Heart right ventricle (tissue), 16 donors: ENCODE measurements around the gene STK39. TPM values are rescaled to one million over a fixed set of nuclear protein-coding genes. Genes with fewer than 3 reads are reported as not detected.

Experiments
- ATAC-seq, 8 donors: fragments of 200-7000 bp; cut with Tn5 transposase; one replicate each; pipeline ENCODE4 v1.9.1; 2020; ENCODE audit warnings: mild to moderate bottlenecking in 8 of 8, moderate library complexity in 8 of 8, moderate number of reproducible peaks in 1 of 8
- DNase-seq, 2 donors: peaks; one replicate each; pipeline ENCODE4 v3.0.0-alpha.2; 2020
- H3K27ac ChIP-seq, 10 donors: fragments of 200-600 bp; sonication (generic) in 2 of 10; one replicate each; pipeline versions ENCODE4 v1.5.0 to v1.8.0; 2020 to 2022; ENCODE audit warnings: mild to moderate bottlenecking in 3 of 10
- H3K27me3 ChIP-seq, 7 donors: fragments of 200-600 bp; one replicate each; pipeline ENCODE4 v1.8.0; 2021 to 2022; ENCODE audit warnings: mild to moderate bottlenecking in 2 of 7
- H3K36me3 ChIP-seq, 9 donors: fragments of 200-600 bp; sonication (generic) in 1 of 9; one replicate each; pipeline versions ENCODE4 v1.5.0 to v1.8.0; 2020 to 2022; ENCODE audit warnings: mild to moderate bottlenecking in 2 of 9
- H3K4me1 ChIP-seq, 9 donors: fragments of 200-600 bp; sonication (generic) in 1 of 9; one replicate each; pipeline versions ENCODE4 v1.5.0 to v1.8.0; 2020 to 2022; ENCODE audit warnings: mild to moderate bottlenecking in 4 of 9
- H3K4me3 ChIP-seq, 10 donors: fragments of 200-600 bp; sonication (generic) in 2 of 10; one replicate each; pipeline versions ENCODE4 v1.5.0 to v1.8.0; 2020 to 2022; ENCODE audit warnings: mild to moderate bottlenecking in 7 of 10, moderate library complexity in 2 of 10
- H3K9me3 ChIP-seq, 11 donors: fragments of 200-600 bp in 10 of 11; sonication (generic) in 2 of 11; one replicate each; pipeline versions ENCODE4 v1.5.0 to v1.8.0; 2013 to 2022; ENCODE audit warnings: mild to moderate bottlenecking in 2 of 11, control low read depth in 1 of 11, moderate library complexity in 1 of 11
- WGBS, 2 donors: extraction: QIAGEN DNeasy Blood & Tissue Kit; methylation state at CpG; one replicate each; pipeline ENCODE4 v1.1.7; 2013; ENCODE audit warnings: inconsistent platforms in 1 of 2; 5-methylcytosine and 5-hydroxymethylcytosine counted together
- intact Hi-C, 10 donors: fragments of 100-400 bp; cut with DNase I; formaldehyde crosslinking; loops; one replicate each; pipeline versions ENCODE4 v1.11.1 to v1.14.2; 2022
- polyA plus RNA-seq, 2 donors: library from polyadenylated mRNA; stranded (reverse); fragments of 200-250 nt; gene quantifications; one replicate each; pipeline ENCODE4 v1.2.3, GENCODE V29; 2013
- total RNA-seq, 10 donors: library from RNA; stranded (reverse); fragmentation: NEBNext Ultra II Directional in 3 of 10; extraction: Animal tissue kit (Norgen Biotek cat#: 25700) in 3 of 10; gene quantifications; one replicate each; pipeline versions ENCODE4 v1.2.1 to v1.2.4, GENCODE V29; 2021 to 2023
- TF ChIP-seq, protein P1 (sequence below), 9 donors: fragments of 200-600 bp; sonication (generic) in 2 of 9; IDR thresholded peaks; one replicate each; pipeline versions ENCODE4 v1.5.0 to v1.8.0; 2021 to 2022; ENCODE audit warnings: antibody characterized with exemption in 9 of 9, mild to moderate bottlenecking in 5 of 9, moderate library complexity in 1 of 9
- donor health status: Arrhythmogenic right ventricular cardiomyopathy.
- donor health status: ischemic (EF 13 %, LVEDD 7.1; RV severe dilation, severe dysfunction).
- donor health status: healthy with polysubstance abuse.
- donor health status: DM: no; HTN: yes; CAD: no.
- donor health status: DM: no; HTN: no; CAD: no.
- donor health status: ischemic (EF 25% LVEDD 6.9; RV normal size, moderate dysfunction).
- donor health status: ischemic (EF 25% LVEDD 5.7; RV mildly dilated, moderate dysfunction).
- donor health status: healthy.
- donor health status: DM: yes; HTN: yes; CAD: no.
- donor health status: Ischemic cardiomyopathy.
- donor health status: ischemic (EF 35%, LVEDD 5.7; RV mildly dilated, moderate dysfunction).
- donor health status: nonischemic (EF 11% LVEDD 7.7; RV severe dilation, severe dysfunction).
- donor health status: DM: yes; HTN: yes; CAD: no.
- donor health status: PGD.
- donor health status: ischemic (EF 29% LVEDD 5.4; RV normal size, mild dysfunction).
- donor health status: nonischemic (EF 23%, LVEDD 6.1; RV moderate dilation, normal function).

The STK39 gene
- total and polyA plus RNA-seq, 12 donors, result 15.2 to 35.5 (median 19.6) TPM

DNA sequence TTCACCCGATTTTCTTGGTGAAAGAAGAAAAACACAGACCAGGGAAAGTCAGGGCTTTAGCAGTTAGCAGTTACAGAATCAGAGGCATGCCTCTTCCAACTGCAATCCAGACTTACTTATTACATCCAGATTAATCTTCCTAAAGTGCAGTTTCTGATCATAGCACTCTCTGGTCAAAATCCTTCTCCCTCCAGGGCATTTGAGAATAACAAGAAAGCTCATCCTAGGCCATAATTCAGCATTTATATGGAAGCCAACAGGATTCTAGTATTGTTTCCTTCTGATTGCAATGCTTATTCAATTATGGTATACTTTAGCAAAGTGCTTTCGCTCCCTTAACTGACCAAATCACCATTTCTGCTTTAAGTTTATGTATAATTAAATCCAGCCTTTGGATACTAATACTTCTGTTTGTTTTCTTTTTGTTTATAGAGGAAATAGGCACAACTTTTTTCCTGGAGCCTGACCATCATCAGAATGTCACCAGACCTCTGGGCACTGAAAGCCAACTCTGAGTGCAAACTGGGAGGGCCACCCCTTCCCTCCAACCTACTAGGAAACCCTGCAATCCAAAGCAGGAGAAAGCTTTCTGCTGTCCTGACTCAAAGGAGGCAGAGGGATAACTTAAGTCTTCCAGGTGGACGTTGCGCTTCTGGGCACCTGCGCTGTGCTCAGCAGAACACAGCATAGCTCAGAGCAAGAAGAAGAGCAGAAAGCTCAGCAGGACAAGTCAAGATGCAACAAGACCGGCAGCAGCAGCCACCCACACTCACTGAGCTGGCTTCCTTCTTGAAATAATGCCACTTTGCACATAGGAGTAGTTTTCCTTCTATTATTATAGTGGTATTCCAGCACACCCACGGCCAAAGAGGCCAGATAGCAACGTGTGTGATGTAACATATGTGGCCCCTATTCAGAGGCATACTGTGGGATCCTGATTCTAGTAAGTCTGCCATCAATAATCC, 99.3 kb downstream of the STK39 start:
- intact Hi-C loops, result loop anchor here in 2 of 10 donors (5.0 to 10.0 kb wide), 2 partner anchors 97 to 99 kb away; partner anchors contain the start of gene STK39 (in 2 of the 2)
- peaks cover 2 to 69% (median 58%) of the 10 kb centered on the region in 9 donors for H3K4me1 ChIP-seq
- DNase-seq (no peak), ATAC-seq (no peak)
- H3K36me3 ChIP-seq, result no peaks in the 10 kb centered on the region
- H3K4me3 ChIP-seq, result no peak overlapping the region
- no peaks in the 10 kb centered on the region for H3K9me3 ChIP-seq
- peak overlapping the region in 5 of 10 donors; percentile 9 to 70 (median 24) for H3K27ac ChIP-seq
- no peaks in the 10 kb centered on the region for H3K27me3 ChIP-seq
- TF ChIP-seq, protein P1, sequence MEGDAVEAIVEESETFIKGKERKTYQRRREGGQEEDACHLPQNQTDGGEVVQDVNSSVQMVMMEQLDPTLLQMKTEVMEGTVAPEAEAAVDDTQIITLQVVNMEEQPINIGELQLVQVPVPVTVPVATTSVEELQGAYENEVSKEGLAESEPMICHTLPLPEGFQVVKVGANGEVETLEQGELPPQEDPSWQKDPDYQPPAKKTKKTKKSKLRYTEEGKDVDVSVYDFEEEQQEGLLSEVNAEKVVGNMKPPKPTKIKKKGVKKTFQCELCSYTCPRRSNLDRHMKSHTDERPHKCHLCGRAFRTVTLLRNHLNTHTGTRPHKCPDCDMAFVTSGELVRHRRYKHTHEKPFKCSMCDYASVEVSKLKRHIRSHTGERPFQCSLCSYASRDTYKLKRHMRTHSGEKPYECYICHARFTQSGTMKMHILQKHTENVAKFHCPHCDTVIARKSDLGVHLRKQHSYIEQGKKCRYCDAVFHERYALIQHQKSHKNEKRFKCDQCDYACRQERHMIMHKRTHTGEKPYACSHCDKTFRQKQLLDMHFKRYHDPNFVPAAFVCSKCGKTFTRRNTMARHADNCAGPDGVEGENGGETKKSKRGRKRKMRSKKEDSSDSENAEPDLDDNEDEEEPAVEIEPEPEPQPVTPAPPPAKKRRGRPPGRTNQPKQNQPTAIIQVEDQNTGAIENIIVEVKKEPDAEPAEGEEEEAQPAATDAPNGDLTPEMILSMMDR (IDR thresholded peaks at IDR 0.05), result no peak
- WGBS, 2 donors, result 58 to 59% methylated on average over 8 of the region's 8 CpGs

DNA sequence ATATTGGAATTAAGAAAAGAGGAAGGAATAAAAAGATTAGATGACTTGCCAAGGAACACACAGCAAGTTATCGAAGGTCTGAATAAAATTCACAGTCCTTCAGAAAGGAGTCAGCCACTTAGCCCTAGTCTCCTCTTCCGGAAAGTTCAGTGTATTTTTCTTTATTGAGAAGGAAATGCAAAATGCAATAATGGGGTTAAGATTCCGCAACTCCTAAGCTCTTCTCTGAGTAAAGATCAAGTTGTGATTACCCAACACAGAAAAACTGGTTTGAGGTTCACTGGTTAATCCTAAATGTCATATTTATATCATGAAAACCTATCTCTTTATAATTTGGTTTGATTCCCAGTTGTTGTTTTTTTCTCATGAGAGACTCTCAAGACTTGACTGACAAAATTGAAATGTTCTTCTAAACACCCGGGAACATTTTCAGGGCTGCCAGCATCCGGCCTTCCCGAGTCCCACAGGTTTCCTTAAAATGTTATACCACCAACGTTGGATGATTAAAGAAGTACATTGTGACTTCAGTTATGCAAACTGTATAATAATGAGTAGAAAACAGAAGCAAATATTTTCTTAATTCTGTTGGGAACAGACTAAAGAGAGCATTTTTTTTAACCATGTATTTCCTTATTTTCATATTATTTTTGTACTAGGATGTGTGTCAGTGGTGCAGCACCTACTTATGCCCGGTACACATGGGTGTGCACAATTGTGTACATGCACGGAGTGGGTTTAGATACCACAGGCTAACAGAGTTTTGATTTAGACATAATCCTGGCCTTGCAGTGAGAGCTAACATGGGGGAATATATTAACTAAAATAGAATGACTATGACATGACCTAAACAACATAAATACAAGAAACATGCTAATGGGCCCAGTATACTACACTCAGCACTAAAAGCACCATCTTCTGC, 100.2 kb downstream of the STK39 start:
- intact Hi-C loops, result loop anchor here in 2 of 10 donors (5.0 to 10.0 kb wide), 2 partner anchors 98 to 100 kb away; partner anchors contain the start of gene STK39 (in 2 of the 2)
- Histone ChIP-seq H3K27me3 (no peaks in the 10 kb centered on the region), H3K4me3 (no peak overlapping the region), H3K9me3 (no peaks in the 10 kb centered on the region), H3K36me3 (no peaks in the 10 kb centered on the region), H3K4me1 (peaks cover 2 to 60% (median 48%) of the 10 kb centered on the region in 9 donors), H3K27ac (peak overlapping the region in 7 of 10 donors; percentile 9 to 70 (median 38))
- TF ChIP-seq, protein P1 (IDR thresholded peaks at IDR 0.05), result no peak
- ATAC-seq (peak in 1 of 8 donors; percentile 23), DNase-seq (no peak)
- 56 to 69% methylated on average over 9 of the region's 9 CpGs for WGBS, 2 donors

DNA sequence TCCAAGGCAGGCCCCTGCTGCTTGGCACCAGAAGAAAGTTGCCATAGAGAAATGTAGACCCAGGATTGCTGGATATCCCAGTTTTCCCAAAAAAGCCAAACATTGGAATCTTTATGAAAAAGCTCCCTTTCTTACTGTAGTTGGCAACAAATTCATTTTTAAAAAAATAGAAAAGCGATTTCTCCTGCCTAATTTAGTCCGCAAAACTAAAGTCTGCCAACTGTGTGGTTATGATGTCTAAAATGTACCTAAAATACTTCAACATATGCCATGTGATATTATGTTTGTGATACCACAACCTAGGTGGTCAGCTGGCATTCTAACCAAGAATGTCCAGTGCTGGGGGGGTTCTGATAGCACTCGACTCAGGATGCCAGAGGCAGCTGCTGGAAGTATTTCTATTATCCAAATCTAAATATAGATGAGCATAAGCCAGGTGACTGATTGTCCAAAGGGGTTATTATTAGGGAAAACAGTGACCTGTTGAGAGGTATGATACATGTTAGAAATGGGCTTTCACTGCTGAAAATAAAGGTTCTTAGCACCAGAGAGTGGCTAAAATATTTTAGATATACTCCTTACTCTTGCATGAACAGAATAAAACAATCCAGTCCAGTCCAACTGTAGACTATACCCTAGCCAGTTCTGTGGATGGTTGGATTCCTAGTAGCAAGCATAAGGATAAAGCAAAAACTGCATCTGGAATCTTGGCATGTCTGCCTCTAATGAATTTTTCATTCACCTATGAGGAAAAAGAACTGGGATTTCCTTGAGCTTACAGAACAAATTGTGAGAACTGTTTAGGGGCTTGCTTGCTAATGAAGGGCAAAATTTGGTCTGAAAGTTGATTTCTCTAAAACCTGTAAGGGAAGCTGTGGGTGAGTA, 101.7 kb downstream of the STK39 start:
- H3K27ac ChIP-seq, result peak overlapping the region in 8 of 10 donors; percentile 13 to 70 (median 54)

More for the DNA sequence above, 101.7 kb downstream of the STK39 start:
- Histone ChIP-seq H3K9me3 (no peaks in the 10 kb centered on the region), H3K4me3 (no peak overlapping the region), H3K27me3 (no peaks in the 10 kb centered on the region), H3K4me1 (peaks cover 2 to 60% (median 48%) of the 10 kb centered on the region in 9 donors), H3K36me3 (no peaks in the 10 kb centered on the region)
- intact Hi-C loops, result loop anchor here in 2 of 10 donors (5.0 to 10.0 kb wide), 2 partner anchors 99 to 102 kb away; partner anchors contain the start of gene STK39 (in 2 of the 2)
- TF ChIP-seq, protein P1 (IDR thresholded peaks at IDR 0.05), result no peak
- no peak for DNase-seq
- WGBS, 2 donors, result 30 to 55% methylated on average over 3 of the region's 3 CpGs
- peak in 7 of 8 donors; percentile 22 to 73 (median 48) for ATAC-seq
